Glutamatergic neuron (in vitro differentiated cells): ENCODE data around the gene CLRN3. TPM values are rescaled to one million over a fixed set of nuclear protein-coding genes. Genes with fewer than 3 reads are reported as not detected.

Experiments
- DNase-seq: peaks from one replicate; pipeline ENCODE4 v3.0.0; 2022
- H3K27ac Mint-ChIP-seq: one replicate; pipeline ENCODE4 v1.8.0; 2020; ENCODE audit warnings: mild to moderate bottlenecking, mixed read lengths, inconsistent platforms; ENCODE audit not compliant: unreplicated experiment
- H3K27me3 Mint-ChIP-seq: one replicate; pipeline ENCODE4 v1.8.0; 2020; ENCODE audit warnings: mild to moderate bottlenecking, moderate library complexity, mixed read lengths, inconsistent platforms; ENCODE audit not compliant: unreplicated experiment
- H3K36me3 Mint-ChIP-seq: one replicate; pipeline ENCODE4 v1.8.0; 2020; ENCODE audit warnings: mild to moderate bottlenecking, mixed read lengths, inconsistent platforms; ENCODE audit not compliant: unreplicated experiment
- H3K4me1 Mint-ChIP-seq: one replicate; pipeline ENCODE4 v1.8.0; 2020; ENCODE audit warnings: mild to moderate bottlenecking, low read depth, mixed read lengths, inconsistent platforms; ENCODE audit not compliant: unreplicated experiment
- H3K4me3 Mint-ChIP-seq: one replicate; pipeline ENCODE4 v1.8.0; 2020; ENCODE audit warnings: mild to moderate bottlenecking, mixed read lengths, inconsistent platforms; ENCODE audit not compliant: unreplicated experiment
- H3K9me3 Mint-ChIP-seq: one replicate; pipeline ENCODE4 v1.8.0; 2020; ENCODE audit warnings: mild to moderate bottlenecking, moderate library complexity, mixed read lengths, inconsistent platforms; ENCODE audit not compliant: unreplicated experiment
- CTCF ChIP-seq: fragments of 200-600 bp; sonication (generic); IDR thresholded peaks from one replicate; pipeline ENCODE4 v1.5.0; 2021; ENCODE audit not compliant: partially characterized antibody, unreplicated experiment
- total RNA-seq: library from RNA; stranded (reverse); fragmentation: NEBNext Ultra II Directional; extraction: Animal tissue kit (Norgen Biotek cat#: 25700); gene quantifications from one replicate; pipeline ENCODE4 v1.2.1, GENCODE V29; 2021; ENCODE audit not compliant: unreplicated experiment

CLRN3 gene
- total RNA-seq, 1 donor from 2014 or later, result not detected

- peaks cover 3% of the 10 kb centered on the region for H3K27me3 Mint-ChIP-seq
- H3K4me3 Mint-ChIP-seq, result no peak overlapping the region
- H3K9me3 Mint-ChIP-seq, result no peaks in the 10 kb centered on the region
- H3K4me1 Mint-ChIP-seq, result no peaks in the 10 kb centered on the region
- no peak overlapping the region for H3K27ac Mint-ChIP-seq
- no peak for DNase-seq
- TF ChIP-seq CTCF, result no peak
- H3K36me3 Mint-ChIP-seq, result no peaks in the 10 kb centered on the region
Observed at GRCh38 chr10:127878475-127879055, 14.2 kb downstream of the CLRN3 start.

GRCh38 chr10:127877699-127878098 is 15.0 kb downstream of the CLRN3 start:
- no peaks in the 10 kb centered on the region for H3K9me3 Mint-ChIP-seq
- peaks cover under 1% of the 10 kb centered on the region for H3K36me3 Mint-ChIP-seq
- H3K27me3 Mint-ChIP-seq, result peaks cover 3% of the 10 kb centered on the region
- peaks cover under 1% of the 10 kb centered on the region for H3K4me1 Mint-ChIP-seq
- DNase-seq, result no peak
- no peak overlapping the region for H3K27ac Mint-ChIP-seq
- H3K4me3 Mint-ChIP-seq, result no peak overlapping the region
- no peak for TF ChIP-seq CTCF

GRCh38 chr10:127877116-127877515 is 15.6 kb downstream of the CLRN3 start:
- peaks cover 3% of the 10 kb centered on the region for H3K4me1 Mint-ChIP-seq
- DNase-seq, result no peak
- peaks cover 3% of the 10 kb centered on the region for H3K36me3 Mint-ChIP-seq
- no peaks in the 10 kb centered on the region for H3K9me3 Mint-ChIP-seq
- H3K27ac Mint-ChIP-seq, result no peak overlapping the region
- TF ChIP-seq CTCF, result no peak
- H3K27me3 Mint-ChIP-seq, result peaks cover 3% of the 10 kb centered on the region
- no peak overlapping the region for H3K4me3 Mint-ChIP-seq

GRCh38 chr10:127875916-127876315 is 16.8 kb downstream of the CLRN3 start:
- H3K4me1 Mint-ChIP-seq, result peaks cover 3% of the 10 kb centered on the region
- H3K27me3 Mint-ChIP-seq, result peaks cover 3% of the 10 kb centered on the region
- H3K4me3 Mint-ChIP-seq, result no peak overlapping the region
- no peak for DNase-seq
- H3K27ac Mint-ChIP-seq, result no peak overlapping the region
- H3K36me3 Mint-ChIP-seq, result peaks cover 3% of the 10 kb centered on the region
- TF ChIP-seq CTCF, result no peak
- H3K9me3 Mint-ChIP-seq, result no peaks in the 10 kb centered on the region

GRCh38 chr10:127875449-127875765 is 17.3 kb downstream of the CLRN3 start:
- Mint-ChIP-seq H3K36me3 (peaks cover 3% of the 10 kb centered on the region), H3K4me3 (no peak overlapping the region), H3K27ac (no peak overlapping the region), H3K9me3 (no peaks in the 10 kb centered on the region), H3K4me1 (peaks cover 3% of the 10 kb centered on the region), H3K27me3 (peaks cover 5% of the 10 kb centered on the region)
- no peak for DNase-seq
- TF ChIP-seq CTCF, result no peak
